GM12865 (cell line): Measurements from ENCODE around the gene CRTC1.
A peak's percentile ranks its signal among the peaks of the same experiment; 100 is the strongest.

Experiments
- DNase-seq: peaks from one replicate; pipeline ENCODE4 v3.0.0; 2010; ENCODE audit warnings: low read depth
- H3K4me3 ChIP-seq: 2 replicates; pipeline ENCODE4 v1.5.1; 2011; ENCODE audit warnings: mild to moderate bottlenecking, low read depth, low read length, control low read depth
- TF ChIP-seq, protein P1 (sequence below): IDR thresholded peaks from 2 replicates; pipeline ENCODE4 v1.5.1; 2011; ENCODE audit warnings: low read length, control low read depth, low read depth, inconsistent platforms; ENCODE audit not compliant: insufficient read depth; ENCODE audit errors: missing control alignments

Gene CRTC1

GRCh38 chr19:18637673-18638630 lies 45.5 kb upstream of the CRTC1 start:
- DNase-seq, result peak; percentile 28
- TF ChIP-seq, protein P1, sequence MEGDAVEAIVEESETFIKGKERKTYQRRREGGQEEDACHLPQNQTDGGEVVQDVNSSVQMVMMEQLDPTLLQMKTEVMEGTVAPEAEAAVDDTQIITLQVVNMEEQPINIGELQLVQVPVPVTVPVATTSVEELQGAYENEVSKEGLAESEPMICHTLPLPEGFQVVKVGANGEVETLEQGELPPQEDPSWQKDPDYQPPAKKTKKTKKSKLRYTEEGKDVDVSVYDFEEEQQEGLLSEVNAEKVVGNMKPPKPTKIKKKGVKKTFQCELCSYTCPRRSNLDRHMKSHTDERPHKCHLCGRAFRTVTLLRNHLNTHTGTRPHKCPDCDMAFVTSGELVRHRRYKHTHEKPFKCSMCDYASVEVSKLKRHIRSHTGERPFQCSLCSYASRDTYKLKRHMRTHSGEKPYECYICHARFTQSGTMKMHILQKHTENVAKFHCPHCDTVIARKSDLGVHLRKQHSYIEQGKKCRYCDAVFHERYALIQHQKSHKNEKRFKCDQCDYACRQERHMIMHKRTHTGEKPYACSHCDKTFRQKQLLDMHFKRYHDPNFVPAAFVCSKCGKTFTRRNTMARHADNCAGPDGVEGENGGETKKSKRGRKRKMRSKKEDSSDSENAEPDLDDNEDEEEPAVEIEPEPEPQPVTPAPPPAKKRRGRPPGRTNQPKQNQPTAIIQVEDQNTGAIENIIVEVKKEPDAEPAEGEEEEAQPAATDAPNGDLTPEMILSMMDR, result no peak

DNA sequence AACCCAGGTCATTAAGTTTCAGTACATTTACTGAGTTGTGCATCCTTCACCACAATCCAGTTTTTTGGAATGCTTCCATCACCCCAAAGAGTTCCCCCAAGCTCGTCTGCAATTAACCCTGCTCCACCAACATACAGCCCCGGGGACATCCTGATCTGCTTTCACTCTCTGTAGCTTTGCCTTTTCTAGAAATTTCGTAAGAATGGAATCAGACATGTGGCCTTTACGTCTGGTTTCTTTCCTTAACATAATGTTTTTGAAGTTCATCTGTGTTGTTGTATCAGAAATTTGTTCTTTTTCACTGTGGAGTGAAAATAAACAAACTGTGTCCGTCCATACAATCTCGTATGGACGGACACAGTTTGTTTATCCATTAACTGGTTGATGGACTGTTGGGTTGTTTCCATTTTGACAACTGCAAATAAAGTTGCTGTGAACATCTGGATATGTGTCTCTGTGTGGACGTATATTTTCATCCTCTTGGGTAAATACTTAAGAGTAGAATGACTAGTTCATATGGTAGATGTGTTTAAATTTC lies 43.7 kb upstream of the CRTC1 start:
- TF ChIP-seq, protein P1, result no peak
- no peak overlapping the region for H3K4me3 ChIP-seq
- DNase-seq, result no peak

More at GRCh38 chr19:18637673-18638630, 45.5 kb upstream of the CRTC1 start:
- peak overlapping the region; percentile 97 for H3K4me3 ChIP-seq

DNA sequence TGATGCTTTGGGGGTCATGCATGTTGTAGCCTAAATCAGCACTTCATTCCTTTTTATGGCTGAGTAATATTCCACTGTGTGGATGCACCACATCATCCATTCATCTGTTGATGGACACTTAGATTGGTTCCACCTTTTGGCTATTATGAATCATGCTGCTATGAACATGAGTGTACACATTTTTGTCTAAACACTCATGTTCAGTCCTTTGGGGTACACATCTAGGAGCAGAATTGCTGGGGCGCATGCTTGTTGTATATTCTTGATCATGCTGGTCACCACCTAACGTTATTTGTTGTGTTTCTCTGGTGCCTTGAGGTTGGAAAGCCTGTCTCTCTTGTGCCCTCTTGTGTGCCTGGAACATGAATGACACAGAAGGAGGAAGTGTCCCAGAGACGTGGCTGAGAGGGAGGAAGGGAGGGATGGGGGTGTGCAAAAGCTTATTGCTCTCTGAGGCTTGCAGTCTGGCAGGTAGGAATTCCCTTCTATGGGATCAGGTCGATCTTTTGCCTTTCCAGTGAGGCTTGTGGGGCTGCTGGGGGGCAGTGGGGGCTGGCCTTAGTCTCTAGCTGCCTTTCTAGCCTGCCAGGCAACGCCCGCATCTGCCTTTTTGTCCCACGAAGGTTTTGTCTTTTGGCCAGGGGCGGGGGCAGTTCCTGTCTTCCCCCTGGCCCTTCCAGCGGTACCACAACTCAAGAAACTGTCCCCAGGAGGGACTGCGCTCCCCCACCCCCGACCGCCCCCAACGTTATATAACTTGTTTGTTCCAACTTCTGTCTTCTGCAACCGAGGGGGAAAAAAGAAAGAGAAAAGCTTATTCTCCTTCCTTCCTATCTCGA lies 39.1 kb upstream of the CRTC1 start:
- H3K4me3 ChIP-seq, result no peak overlapping the region
- TF ChIP-seq, protein P1, result no peak
- DNase-seq, result no peak

DNA sequence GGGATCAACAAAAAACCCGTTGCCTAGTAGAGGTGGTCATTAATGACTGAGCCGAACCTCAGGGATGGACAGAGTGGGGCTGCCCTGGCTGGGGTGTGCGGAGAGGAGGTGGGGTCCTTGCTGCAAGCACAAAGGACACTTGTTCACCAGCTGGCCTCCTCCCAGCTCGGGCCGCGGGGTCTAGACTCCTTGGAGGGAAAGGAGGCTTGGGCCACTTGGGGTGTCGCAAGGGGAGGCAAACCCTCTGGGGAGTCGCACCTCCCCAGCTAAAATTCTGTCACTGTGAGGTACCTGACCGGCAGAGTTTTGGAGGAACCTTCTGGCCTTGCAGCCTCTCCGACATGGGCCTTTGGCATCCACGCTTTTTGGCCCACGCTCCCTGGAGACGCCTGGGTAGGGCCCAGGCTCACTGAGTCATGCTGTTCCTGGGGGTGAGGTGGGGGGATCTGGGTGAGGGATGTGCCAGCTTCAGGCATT lies 38.4 kb upstream of the CRTC1 start:
- no peak overlapping the region for H3K4me3 ChIP-seq
- no peak for DNase-seq
- TF ChIP-seq, protein P1, result no peak

- DNase-seq, result no peak
- TF ChIP-seq, protein P1, result no peak
- H3K4me3 ChIP-seq, result no peak overlapping the region
These were observed 36.7 kb upstream of the CRTC1 start for GRCh38 chr19:18646535-18647370.

GRCh38 chr19:18647371-18647767 lies 36.1 kb upstream of the CRTC1 start:
- TF ChIP-seq, protein P1, result no peak
- H3K4me3 ChIP-seq, result no peak overlapping the region
- no peak for DNase-seq
